Muscle of leg (tissue), 11 donors: ENCODE results near the gene C9orf78. TPM values are rescaled to one million over a fixed set of nuclear protein-coding genes. Genes with fewer than 3 reads are reported as not detected.
"Not testable (repeated sequence)": the region's sequence is repeated elsewhere in the genome, so short reads cannot be mapped to it uniquely, and the experiment has no call there.

Experiments used
- DNase-seq: peaks from one replicate; pipeline ENCODE4 v3.0.0; 2013
- H3K27ac ChIP-seq: one replicate; pipeline ENCODE4 v1.5.1; 2013; ENCODE audit warnings: mild to moderate bottlenecking, low read length, control low read depth
- H3K27me3 ChIP-seq: one replicate; pipeline ENCODE4 v1.6.1; 2013; ENCODE audit warnings: low read length; ENCODE audit not compliant: control insufficient read depth, insufficient read depth
- H3K36me3 ChIP-seq: one replicate; pipeline ENCODE4 v1.6.1; 2013; ENCODE audit warnings: low read length; ENCODE audit not compliant: control insufficient read depth, insufficient read depth
- H3K4me1 ChIP-seq: one replicate; pipeline ENCODE4 v1.6.1; 2013; ENCODE audit warnings: low read length; ENCODE audit not compliant: control insufficient read depth, insufficient read depth
- H3K4me3 ChIP-seq: one replicate; pipeline ENCODE4 v1.5.1; 2013; ENCODE audit warnings: low read length, control low read depth
- H3K9me3 ChIP-seq: replicated peaks from 2 replicates; pipeline ENCODE4 v1.6.1; 2013; ENCODE audit warnings: low read depth, low read length; ENCODE audit not compliant: control insufficient read depth
- WGBS: methylation state at CpG from one replicate; pipeline ENCODE4 v1.1.5; 2013; ENCODE audit warnings: missing lambda C conversion rate; ENCODE audit not compliant: insufficient coverage; 5-methylcytosine and 5-hydroxymethylcytosine counted together
- polyA plus RNA-seq, 8 donors: library from polyadenylated mRNA; unstranded; fragments of 120-200 nt; gene quantifications; one replicate each; pipeline versions ENCODE4 v1.2.1 to v1.2.3, GENCODE V29; 2013; ENCODE audit warnings: inconsistent platforms in 1 of 8, low replicate concordance in 1 of 8; ENCODE audit not compliant: insufficient read length in 8 of 8, insufficient read depth in 1 of 8
- total RNA-seq: library from RNA; stranded (reverse); fragments of 120-200 nt; gene quantifications from one replicate; pipeline ENCODE4 v1.2.4, GENCODE V29; 2013

Gene C9orf78
- total and polyA plus RNA-seq, 9 donors: 36.2 to 62.3 (median 50.1) TPM

GRCh38 chr9:129811967-129812363, 23.1 kb downstream of the C9orf78 start:
- peaks cover 71% of the 10 kb centered on the region for H3K36me3 ChIP-seq

GRCh38 chr9:129810788-129811187, 24.3 kb downstream of the C9orf78 start:
- WGBS: no CpG with 5 or more reads among the region's 6 CpGs
- H3K4me3 ChIP-seq: no peak overlapping the region
- no peaks in the 10 kb centered on the region for H3K4me1 ChIP-seq
- H3K27ac ChIP-seq: no peak overlapping the region
- H3K27me3 ChIP-seq: no peaks in the 10 kb centered on the region
- peaks cover 64% of the 10 kb centered on the region for H3K36me3 ChIP-seq
- DNase-seq: no peak
- no peaks in the 10 kb centered on the region for H3K9me3 ChIP-seq

More at GRCh38 chr9:129811967-129812363, 23.1 kb downstream of the C9orf78 start:
- Histone ChIP-seq H3K27ac (no peak overlapping the region), H3K4me1 (no peaks in the 10 kb centered on the region), H3K27me3 (no peaks in the 10 kb centered on the region), H3K9me3 (no peaks in the 10 kb centered on the region), H3K4me3 (no peak overlapping the region)
- DNase-seq: no peak
- 90% methylated on average over 6 of the region's 6 CpGs for WGBS

- no peaks in the 10 kb centered on the region for H3K9me3 ChIP-seq
- 80% methylated on average over 11 of the region's 11 CpGs for WGBS
- no peak overlapping the region for H3K4me3 ChIP-seq
- no peaks in the 10 kb centered on the region for H3K27me3 ChIP-seq
- H3K36me3 ChIP-seq: peaks cover 59% of the 10 kb centered on the region
- H3K27ac ChIP-seq: no peak overlapping the region
- no peak for DNase-seq
- H3K4me1 ChIP-seq: no peaks in the 10 kb centered on the region
Observed at GRCh38 chr9:129810116-129810515, 25.0 kb downstream of the C9orf78 start.

GRCh38 chr9:129809346-129809745, 25.7 kb downstream of the C9orf78 start:
- no peak overlapping the region for H3K27ac ChIP-seq
- no peak overlapping the region for H3K4me3 ChIP-seq
- peaks cover 56% of the 10 kb centered on the region for H3K36me3 ChIP-seq
- H3K4me1 ChIP-seq: peaks cover under 1% of the 10 kb centered on the region
- no peaks in the 10 kb centered on the region for H3K27me3 ChIP-seq
- WGBS: 61% methylated on average over 5 of the region's 11 CpGs
- H3K9me3 ChIP-seq: no peaks in the 10 kb centered on the region
- no peak for DNase-seq

GRCh38 chr9:129806061-129806460, 29.0 kb downstream of the C9orf78 start:
- 57% methylated on average over 2 of the region's 4 CpGs for WGBS
- H3K4me1 ChIP-seq: peaks cover 9% of the 10 kb centered on the region
- DNase-seq: no peak
- H3K9me3 ChIP-seq: no peaks in the 10 kb centered on the region
- H3K27me3 ChIP-seq: no peaks in the 10 kb centered on the region
- no peak overlapping the region for H3K4me3 ChIP-seq
- H3K36me3 ChIP-seq: peaks cover 38% of the 10 kb centered on the region
- no peak overlapping the region for H3K27ac ChIP-seq

GRCh38 chr9:129803676-129804060, 31.4 kb downstream of the C9orf78 start:
- under 1% methylated on average over 12 of the region's 14 CpGs for WGBS
- Histone ChIP-seq H3K4me1 (peaks cover 9% of the 10 kb centered on the region), H3K27ac (peak overlapping the region; percentile 20), H3K27me3 (no peaks in the 10 kb centered on the region), H3K9me3 (no peaks in the 10 kb centered on the region), H3K4me3 (peak overlapping the region; percentile 63), H3K36me3 (peaks cover 19% of the 10 kb centered on the region)
- no peak for DNase-seq

GRCh38 chr9:129802833-129803675, 32.0 kb downstream of the C9orf78 start, which contains the start of gene TOR1B:
TOR1B (plus strand) TSS chr9:129803184; CDS start chr9:129803213, 29 bp downstream.
- Histone ChIP-seq H3K4me1 (peaks cover 9% of the 10 kb centered on the region), H3K36me3 (peaks cover 16% of the 10 kb centered on the region), H3K27ac (peak within 1 kb of the TSS; percentile 72), H3K27me3 (no peaks in the 10 kb centered on the region), H3K9me3 (no peaks in the 10 kb centered on the region), H3K4me3 (peak within 1 kb of the TSS; percentile 63)
- WGBS: under 1% methylated on average over 78 of the region's 93 CpGs
- peak; percentile 98 for DNase-seq

- WGBS: 74% methylated on average over 17 of the region's 17 CpGs
- Histone ChIP-seq H3K9me3 (no peaks in the 10 kb centered on the region), H3K36me3 (peaks cover 8% of the 10 kb centered on the region), H3K4me3 (no peak overlapping the region), H3K4me1 (peaks cover 9% of the 10 kb centered on the region), H3K27ac (no peak overlapping the region), H3K27me3 (no peaks in the 10 kb centered on the region)
- no peak for DNase-seq
Observed at GRCh38 chr9:129801504-129801903, 33.6 kb downstream of the C9orf78 start.

- WGBS: 60% methylated on average over 1 of the region's 6 CpGs
- Histone ChIP-seq H3K27me3 (peaks cover 9% of the 10 kb centered on the region), H3K9me3 (no peaks in the 10 kb centered on the region), H3K4me3 (no peak overlapping the region), H3K4me1 (peaks cover 5% of the 10 kb centered on the region), H3K27ac (no peak overlapping the region), H3K36me3 (no peaks in the 10 kb centered on the region)
- no peak for DNase-seq
Observed at GRCh38 chr9:129798973-129799372, 36.1 kb downstream of the C9orf78 start.

- not testable (repeated sequence) for H3K4me3 ChIP-seq, H3K27ac ChIP-seq, H3K4me1 ChIP-seq, H3K9me3 ChIP-seq, DNase-seq, H3K36me3 ChIP-seq, H3K27me3 ChIP-seq
- WGBS: 81% methylated on average over 2 of the region's 2 CpGs
Observed at GRCh38 chr9:129796029-129796428, 39.0 kb downstream of the C9orf78 start.
